K562 (cell line): ENCODE measurements around the gene STAMBPL1.

Experiments
- CTCF ChIP-seq, 3 experiments: IDR thresholded peaks in 2 of 3; conservative IDR thresholded peaks in 1 of 3; 2 replicates each; pipeline ENCODE4 v1.5.1; 2011 to 2012; ENCODE audit warnings: low read length in 3 of 3, mild to moderate bottlenecking in 3 of 3, control low read depth in 2 of 3, improper control_type of control experiment in 1 of 3, inconsistent platforms in 1 of 3, low read depth in 1 of 3, mixed read lengths in 1 of 3, moderate library complexity in 1 of 3; ENCODE audit not compliant: insufficient read depth in 2 of 3
- FOXK1 ChIP-seq: sonication (generic); formaldehyde crosslinking; IDR thresholded peaks from 2 replicates; pipeline ENCODE4 v1.8.0; 2022; ENCODE audit warnings: missing genetic modification reagents, mild to moderate bottlenecking, borderline replicate concordance
- NFE2 ChIP-seq: IDR thresholded peaks from 2 replicates; pipeline ENCODE4 v1.6.1; 2014; ENCODE audit warnings: antibody characterized with exemption, low read depth
- RAD21 ChIP-seq, 2 experiments: fragments of 250-450 bp in 1 of 2; fragments of 450-650 bp in 1 of 2; sonication (Bioruptor Pico) in 1 of 2; formaldehyde crosslinking in 1 of 2; IDR thresholded peaks in 1 of 2; conservative IDR thresholded peaks in 1 of 2; 2 replicates each; pipeline versions ENCODE4 v1.4.0 to v1.8.0; 2020 to 2022; ENCODE audit warnings: mild to moderate bottlenecking in 2 of 2, moderate library complexity in 1 of 2
- RCOR1 ChIP-seq, 2 experiments: IDR thresholded peaks; 2 replicates each; pipeline ENCODE4 v1.6.1; 2012; ENCODE audit warnings: low read depth in 2 of 2, low read length in 2 of 2, borderline replicate concordance in 1 of 2, improper control_type of control experiment in 1 of 2
- TCF7 ChIP-seq: sonication (generic); IDR thresholded peaks from 2 replicates; pipeline ENCODE4 v1.6.1; 2016; ENCODE audit warnings: antibody characterized with exemption, borderline replicate concordance
- ZNF232 ChIP-seq: sonication (generic); formaldehyde crosslinking; IDR thresholded peaks from 2 replicates; pipeline ENCODE4 v1.8.0; 2022; ENCODE audit warnings: mild to moderate bottlenecking, missing genetic modification reagents

DNA sequence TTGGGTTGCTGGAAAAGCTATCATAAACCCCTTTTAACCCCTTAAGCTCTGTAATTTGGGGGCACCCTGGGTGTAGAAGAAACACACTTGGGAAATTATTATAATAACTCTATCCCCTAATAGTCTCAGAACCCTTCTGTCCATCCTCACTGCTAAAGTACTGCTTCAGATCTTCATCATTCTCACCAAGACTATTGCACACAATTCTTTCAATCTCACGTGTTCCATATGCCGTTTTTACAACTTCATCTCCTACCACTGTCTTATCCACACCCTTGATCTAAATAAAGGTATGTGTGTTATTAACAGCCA is 44.2 kb upstream of the STAMBPL1 start:
- TF ChIP-seq TCF7: no peak
- TF ChIP-seq RAD21 (CRISPR knock-in tag; conservative IDR thresholded peaks at IDR 0.05 in 1 of 2, IDR thresholded peaks at IDR 0.05 in 1 of 2): no peak
- TF ChIP-seq NFE2: no peak
- no peak for TF ChIP-seq CTCF (IDR thresholded peaks at IDR 0.05 in 2 of 3, conservative IDR thresholded peaks at IDR 0.05 in 1 of 3; ENCODE audit: insufficient read depth in 2 of 3, low read depth in 1 of 3, low read length in 3 of 3)
- no peak for TF ChIP-seq RCOR1 (IDR thresholded peaks at IDR 0.05; ENCODE audit: borderline replicate concordance in 1 of 2, low read depth in 2 of 2, low read length in 2 of 2)
- TF ChIP-seq FOXK1 (CRISPR knock-in tag): no peak
- TF ChIP-seq ZNF232 (CRISPR knock-in tag): no peak
